OCI-LY1 (cell line): ENCODE data around the gene CYB5A.

Source experiments
- H2AFZ ChIP-seq: fragments of 200-600 bp; sonication (generic), shearing (Covaris generic); 2 replicates; pipeline ENCODE4 v1.6.0; 2014; ENCODE audit warnings: antibody characterized with exemption, mild to moderate bottlenecking, low read length
- H3F3A ChIP-seq: fragments of 200-600 bp; sonication (generic), shearing (Covaris generic); 2 replicates; pipeline ENCODE4 v1.6.0; 2014; ENCODE audit warnings: mild to moderate bottlenecking, antibody characterized with exemption, low read length, moderate library complexity; ENCODE audit not compliant: insufficient read depth
- H3K27ac ChIP-seq: fragments of 200-600 bp; sonication (generic); 2 replicates; pipeline ENCODE4 v1.5.1; 2014; ENCODE audit warnings: low read length, mixed run types, mild to moderate bottlenecking, low read depth; ENCODE audit not compliant: poor library complexity, severe bottlenecking
- H3K27me3 ChIP-seq: fragments of 200-600 bp; sonication (generic); 2 replicates; pipeline ENCODE4 v1.6.0; 2014; ENCODE audit warnings: antibody characterized with exemption, mild to moderate bottlenecking, low read length, moderate library complexity; ENCODE audit not compliant: insufficient read depth
- H3K36me3 ChIP-seq: fragments of 200-600 bp; sonication (generic); 2 replicates; pipeline ENCODE4 v1.6.1; 2014; ENCODE audit warnings: mild to moderate bottlenecking, antibody characterized with exemption, low read length, moderate library complexity, mixed read lengths; ENCODE audit not compliant: insufficient read depth
- H3K4me1 ChIP-seq: fragments of 200-600 bp; sonication (generic); 2 replicates; pipeline ENCODE4 v1.5.1; 2014; ENCODE audit warnings: mild to moderate bottlenecking, low read length, moderate library complexity; ENCODE audit not compliant: insufficient read depth, severe bottlenecking
- H3K4me2 ChIP-seq: fragments of 200-600 bp; sonication (generic), shearing (Covaris generic); 2 replicates; pipeline ENCODE4 v1.6.1; 2014; ENCODE audit warnings: low read length
- H3K4me3 ChIP-seq: fragments of 200-600 bp; sonication (generic); 2 replicates; pipeline ENCODE4 v1.5.1; 2014; ENCODE audit warnings: low read length, low read depth, mild to moderate bottlenecking, mixed read lengths; ENCODE audit not compliant: poor library complexity, severe bottlenecking
- H3K79me2 ChIP-seq: fragments of 200-600 bp; shearing (Covaris generic); 2 replicates; pipeline ENCODE4 v1.6.1; 2016; ENCODE audit warnings: mixed run types, low read length, mixed read lengths; ENCODE audit not compliant: insufficient read depth
- H3K9ac ChIP-seq: fragments of 200-600 bp; sonication (generic), shearing (Covaris generic); 2 replicates; pipeline ENCODE4 v1.6.1; 2014; ENCODE audit warnings: mild to moderate bottlenecking, low read length, mixed read lengths
- H3K9me2 ChIP-seq: fragments of 200-600 bp; sonication (generic), shearing (Covaris generic); 2 replicates; pipeline ENCODE4 v1.6.1; 2014; ENCODE audit warnings: low read depth, mild to moderate bottlenecking, low read length, mixed read lengths
- H3K9me3 ChIP-seq: fragments of 200-600 bp; shearing (Covaris generic); 2 replicates; pipeline ENCODE4 v1.6.1; 2014; ENCODE audit warnings: low read length, mixed read lengths
- H4K20me1 ChIP-seq: fragments of 200-600 bp; sonication (generic), shearing (Covaris generic); 2 replicates; pipeline ENCODE4 v1.6.0; 2016; ENCODE audit warnings: mild to moderate bottlenecking, low read length; ENCODE audit not compliant: insufficient read depth
- EZH2 ChIP-seq: fragments of 200-600 bp; sonication (generic), shearing (Covaris generic); IDR thresholded peaks from 2 replicates; pipeline ENCODE4 v1.8.0; 2017; ENCODE audit warnings: borderline replicate concordance, mixed run types, mild to moderate bottlenecking, antibody characterized with exemption, low read length, moderate library complexity, mixed read lengths
- TF ChIP-seq, protein P1 (sequence below): fragments of 200-600 bp; sonication (generic), shearing (Covaris generic); IDR thresholded peaks from 2 replicates; pipeline ENCODE4 v1.5.1; 2017; ENCODE audit warnings: mild to moderate bottlenecking, antibody characterized with exemption, low read length, moderate library complexity, mixed read lengths

The CYB5A gene

GRCh38 chr18:74278983-74279382 is 12.8 kb downstream of the CYB5A start:
- Histone ChIP-seq H3K79me2 (peaks cover 23% of the 10 kb centered on the region), H3K4me1 (peaks cover 31% of the 10 kb centered on the region), H3K27ac (no peak overlapping the region)

GRCh38 chr18:74278058-74278457 is 13.7 kb downstream of the CYB5A start:
- H3K27me3 ChIP-seq = no peaks in the 10 kb centered on the region
- no peak overlapping the region for H3K9ac ChIP-seq
- no peaks in the 10 kb centered on the region for H4K20me1 ChIP-seq
- H3K79me2 ChIP-seq = peaks cover 24% of the 10 kb centered on the region
- no peak overlapping the region for H3K4me2 ChIP-seq
- no peaks in the 10 kb centered on the region for H3F3A ChIP-seq
- H3K36me3 ChIP-seq = peaks cover 31% of the 10 kb centered on the region
- no peaks in the 10 kb centered on the region; the same call in 1 of the 2 replicates for H3K9me3 ChIP-seq
- no peak for TF ChIP-seq EZH2
- TF ChIP-seq, protein P1, sequence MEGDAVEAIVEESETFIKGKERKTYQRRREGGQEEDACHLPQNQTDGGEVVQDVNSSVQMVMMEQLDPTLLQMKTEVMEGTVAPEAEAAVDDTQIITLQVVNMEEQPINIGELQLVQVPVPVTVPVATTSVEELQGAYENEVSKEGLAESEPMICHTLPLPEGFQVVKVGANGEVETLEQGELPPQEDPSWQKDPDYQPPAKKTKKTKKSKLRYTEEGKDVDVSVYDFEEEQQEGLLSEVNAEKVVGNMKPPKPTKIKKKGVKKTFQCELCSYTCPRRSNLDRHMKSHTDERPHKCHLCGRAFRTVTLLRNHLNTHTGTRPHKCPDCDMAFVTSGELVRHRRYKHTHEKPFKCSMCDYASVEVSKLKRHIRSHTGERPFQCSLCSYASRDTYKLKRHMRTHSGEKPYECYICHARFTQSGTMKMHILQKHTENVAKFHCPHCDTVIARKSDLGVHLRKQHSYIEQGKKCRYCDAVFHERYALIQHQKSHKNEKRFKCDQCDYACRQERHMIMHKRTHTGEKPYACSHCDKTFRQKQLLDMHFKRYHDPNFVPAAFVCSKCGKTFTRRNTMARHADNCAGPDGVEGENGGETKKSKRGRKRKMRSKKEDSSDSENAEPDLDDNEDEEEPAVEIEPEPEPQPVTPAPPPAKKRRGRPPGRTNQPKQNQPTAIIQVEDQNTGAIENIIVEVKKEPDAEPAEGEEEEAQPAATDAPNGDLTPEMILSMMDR = no peak
- H2AFZ ChIP-seq = no peak overlapping the region
- no peaks in the 10 kb centered on the region for H3K9me2 ChIP-seq
- H3K4me1 ChIP-seq = peaks cover 22% of the 10 kb centered on the region
- H3K4me3 ChIP-seq = no peak overlapping the region
- H3K27ac ChIP-seq = no peak overlapping the region

More at GRCh38 chr18:74278983-74279382, 12.8 kb downstream of the CYB5A start:
- H3K9ac ChIP-seq = no peak overlapping the region
- no peak overlapping the region for H3K4me3 ChIP-seq
- TF ChIP-seq EZH2 = no peak
- TF ChIP-seq, protein P1 = no peak
- no peak overlapping the region for H2AFZ ChIP-seq
- no peaks in the 10 kb centered on the region for H3K9me2 ChIP-seq
- H3K36me3 ChIP-seq = peaks cover 25% of the 10 kb centered on the region
- no peaks in the 10 kb centered on the region for H3F3A ChIP-seq
- no peaks in the 10 kb centered on the region for H4K20me1 ChIP-seq
- H3K4me2 ChIP-seq = no peak overlapping the region
- H3K27me3 ChIP-seq = no peaks in the 10 kb centered on the region
- no peaks in the 10 kb centered on the region; the same call in 1 of the 2 replicates for H3K9me3 ChIP-seq

DNA sequence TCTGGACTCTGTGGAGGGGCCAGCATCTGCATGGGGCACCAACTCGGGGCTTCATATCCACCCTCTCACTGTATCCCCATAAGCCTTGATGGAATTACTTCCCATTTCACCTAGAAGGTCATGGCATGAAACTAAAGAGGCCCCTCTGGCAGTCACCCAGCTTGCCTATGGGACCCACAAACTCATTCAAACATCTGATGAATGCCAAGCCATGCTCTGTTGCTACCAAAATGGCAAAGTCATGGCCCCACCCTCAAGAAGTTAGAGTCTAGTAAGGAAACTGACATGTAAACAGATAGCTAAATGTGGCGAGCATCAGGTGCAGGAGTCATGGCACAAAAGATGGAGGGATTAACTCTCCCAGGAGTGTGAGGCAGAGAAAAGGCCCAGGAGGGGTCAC is 14.5 kb downstream of the CYB5A start:
- Histone ChIP-seq H4K20me1 (no peaks in the 10 kb centered on the region), H3K4me1 (peaks cover 14% of the 10 kb centered on the region), H3K79me2 (peaks cover 21% of the 10 kb centered on the region), H3F3A (no peaks in the 10 kb centered on the region), H3K9ac (no peak overlapping the region), H3K4me3 (no peak overlapping the region), H3K9me3 (no peaks in the 10 kb centered on the region; the same call in 1 of the 2 replicates), H2AFZ (no peak overlapping the region), H3K27ac (no peak overlapping the region), H3K27me3 (no peaks in the 10 kb centered on the region), H3K9me2 (no peaks in the 10 kb centered on the region), H3K36me3 (peaks cover 34% of the 10 kb centered on the region), H3K4me2 (no peak overlapping the region)
- TF ChIP-seq EZH2 = no peak
- TF ChIP-seq, protein P1 = no peak
